ENCODE data around the gene PPIE.

- TF ChIP-seq, protein P1, sequence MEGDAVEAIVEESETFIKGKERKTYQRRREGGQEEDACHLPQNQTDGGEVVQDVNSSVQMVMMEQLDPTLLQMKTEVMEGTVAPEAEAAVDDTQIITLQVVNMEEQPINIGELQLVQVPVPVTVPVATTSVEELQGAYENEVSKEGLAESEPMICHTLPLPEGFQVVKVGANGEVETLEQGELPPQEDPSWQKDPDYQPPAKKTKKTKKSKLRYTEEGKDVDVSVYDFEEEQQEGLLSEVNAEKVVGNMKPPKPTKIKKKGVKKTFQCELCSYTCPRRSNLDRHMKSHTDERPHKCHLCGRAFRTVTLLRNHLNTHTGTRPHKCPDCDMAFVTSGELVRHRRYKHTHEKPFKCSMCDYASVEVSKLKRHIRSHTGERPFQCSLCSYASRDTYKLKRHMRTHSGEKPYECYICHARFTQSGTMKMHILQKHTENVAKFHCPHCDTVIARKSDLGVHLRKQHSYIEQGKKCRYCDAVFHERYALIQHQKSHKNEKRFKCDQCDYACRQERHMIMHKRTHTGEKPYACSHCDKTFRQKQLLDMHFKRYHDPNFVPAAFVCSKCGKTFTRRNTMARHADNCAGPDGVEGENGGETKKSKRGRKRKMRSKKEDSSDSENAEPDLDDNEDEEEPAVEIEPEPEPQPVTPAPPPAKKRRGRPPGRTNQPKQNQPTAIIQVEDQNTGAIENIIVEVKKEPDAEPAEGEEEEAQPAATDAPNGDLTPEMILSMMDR (IDR thresholded peaks at IDR 0.05; ENCODE audit: borderline replicate concordance, extremely low read depth, low read length, poor library complexity, severe bottlenecking): no peak
- no peak for TF ChIP-seq EZH2 (IDR thresholded peaks at IDR 0.05; ENCODE audit: borderline replicate concordance, low read depth, low read length, severe bottlenecking)
Measured at GRCh38 chr1:39752703-39753102, 14.0 kb downstream of the PPIE start.
